SJSA1 (cell line): ENCODE results near the gene LRRC72. TPM values are rescaled to one million over a fixed set of nuclear protein-coding genes. Genes with fewer than 3 reads are reported as not detected.
"Not testable (repeated sequence)": the region's sequence is repeated elsewhere in the genome, so short reads cannot be mapped to it uniquely, and the experiment has no call there.

Source experiments
- DNase-seq, 2 experiments: peaks; one replicate each; pipeline ENCODE4 v3.0.0-alpha.2; 2015 to 2020; ENCODE audit warnings: low spot score in 2 of 2, low read depth in 1 of 2
- H3K27ac ChIP-seq: fragments of 250-450 bp; sonication (Bioruptor Pico); 2 replicates; pipeline ENCODE4 v1.5.1; 2020; ENCODE audit warnings: mild to moderate bottlenecking, moderate library complexity
- H3K27me3 ChIP-seq: fragments of 250-450 bp; sonication (Bioruptor Pico); replicated peaks from 2 replicates; pipeline ENCODE4 v1.5.1; 2020; ENCODE audit warnings: mild to moderate bottlenecking, moderate library complexity
- H3K36me3 ChIP-seq: fragments of 250-450 bp; sonication (Bioruptor Pico); 2 replicates; pipeline ENCODE4 v1.5.1; 2020; ENCODE audit warnings: mild to moderate bottlenecking
- H3K4me1 ChIP-seq: fragments of 250-450 bp; sonication (Bioruptor Pico); replicated peaks from 2 replicates; pipeline ENCODE4 v1.6.1; 2021; ENCODE audit warnings: mild to moderate bottlenecking
- H3K4me3 ChIP-seq: fragments of 250-450 bp; sonication (Bioruptor Pico); 2 replicates; pipeline ENCODE4 v1.5.1; 2020; ENCODE audit warnings: mild to moderate bottlenecking
- H3K9me3 ChIP-seq: fragments of 250-450 bp; sonication (Bioruptor Pico); replicated peaks from 2 replicates; pipeline ENCODE4 v1.5.1; 2020; ENCODE audit warnings: mild to moderate bottlenecking
- total RNA-seq: library from RNA; depleted of rRNA; stranded (reverse); fragments of >200 nt; shearing (Covaris generic); gene quantifications from 2 replicates; pipeline ENCODE4 v1.2.3, GENCODE V29; 2014; rRNA removed

LRRC72 gene
- not detected in 2 replicates for total RNA-seq

GRCh38 chr7:16526742-16527540, at the start of gene LRRC72:
Gene LRRC72 (plus strand): TSS chr7:16526825. CDS start chr7:16526953, 128 bp downstream.
- no peaks in the 10 kb centered on the region for H3K36me3 ChIP-seq
- no peaks in the 10 kb centered on the region for H3K9me3 ChIP-seq
- H3K27ac ChIP-seq = no peak within 1 kb of the TSS
- no peak for DNase-seq
- peaks cover 4% of the 10 kb centered on the region; the same call in 1 of the 2 replicates for H3K4me1 ChIP-seq
- H3K27me3 ChIP-seq = no peaks in the 10 kb centered on the region
- no peak within 1 kb of the TSS for H3K4me3 ChIP-seq

GRCh38 chr7:16479161-16479560, 47.5 kb upstream of the LRRC72 start:
- DNase-seq = no peak
- H3K27ac ChIP-seq = no peak overlapping the region

GRCh38 chr7:16479591-16479990, 47.0 kb upstream of the LRRC72 start:
- Histone ChIP-seq H3K36me3 (no peaks in the 10 kb centered on the region), H3K27me3 (no peaks in the 10 kb centered on the region), H3K4me1 (peaks cover 4% of the 10 kb centered on the region), H3K4me3 (no peak overlapping the region), H3K27ac (no peak overlapping the region), H3K9me3 (no peaks in the 10 kb centered on the region)
- no peak for DNase-seq

More at GRCh38 chr7:16479161-16479560, 47.5 kb upstream of the LRRC72 start:
- no peaks in the 10 kb centered on the region for H3K27me3 ChIP-seq
- no peak overlapping the region for H3K4me3 ChIP-seq
- H3K4me1 ChIP-seq = no peaks in the 10 kb centered on the region; the same call in 1 of the 2 replicates
- H3K9me3 ChIP-seq = no peaks in the 10 kb centered on the region
- H3K36me3 ChIP-seq = no peaks in the 10 kb centered on the region

DNA sequence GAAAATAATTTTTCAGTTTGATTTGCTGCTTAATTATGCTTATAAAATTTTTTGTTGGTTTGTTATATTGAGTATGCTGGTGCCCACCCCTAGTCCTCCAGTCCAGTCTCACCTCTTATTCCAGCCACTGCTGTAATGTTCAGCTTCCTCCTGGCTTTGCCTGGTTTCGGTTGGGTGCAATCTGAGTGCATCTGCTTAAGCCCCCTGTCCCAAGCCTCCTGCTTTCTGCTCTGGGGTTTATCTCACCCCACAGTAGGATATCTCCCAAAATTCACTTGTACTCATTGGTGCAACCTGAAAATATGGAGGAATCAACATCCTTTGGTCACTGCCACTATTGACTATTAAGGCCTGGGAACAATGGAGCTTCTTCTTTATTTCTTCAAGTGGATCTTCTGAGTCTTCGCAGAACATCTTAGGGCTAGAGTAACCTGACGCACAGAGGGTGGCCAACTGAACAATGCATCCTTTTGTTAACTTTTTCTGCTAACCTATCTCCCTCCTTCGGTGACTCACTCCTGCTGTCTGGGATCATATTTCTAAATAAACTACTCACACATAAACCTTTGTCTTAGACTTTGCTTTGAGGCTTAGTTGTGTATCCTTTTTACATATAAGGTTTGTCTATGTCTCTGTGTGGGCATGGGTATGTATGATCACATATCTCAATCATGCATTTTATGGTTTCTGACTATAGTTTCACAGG, 42.0 kb upstream of the LRRC72 start:
- Histone ChIP-seq H3K4me3 (no peak overlapping the region), H3K36me3 (no peaks in the 10 kb centered on the region), H3K4me1 (peaks cover 18% of the 10 kb centered on the region), H3K9me3 (no peaks in the 10 kb centered on the region), H3K27ac (peak overlapping the region; percentile 2; the same call in 1 of the 2 replicates), H3K27me3 (no peaks in the 10 kb centered on the region)
- DNase-seq = peak; percentile 56 to 83

GRCh38 chr7:16491148-16491547, 35.5 kb upstream of the LRRC72 start:
- Histone ChIP-seq H3K36me3 (no peaks in the 10 kb centered on the region), H3K4me3 (no peak overlapping the region), H3K4me1 (peaks cover 46% of the 10 kb centered on the region), H3K9me3 (no peaks in the 10 kb centered on the region), H3K27me3 (no peaks in the 10 kb centered on the region), H3K27ac (peak overlapping the region; percentile 61)
- DNase-seq = peak in 1 of 2 experiments; percentile 55

DNA sequence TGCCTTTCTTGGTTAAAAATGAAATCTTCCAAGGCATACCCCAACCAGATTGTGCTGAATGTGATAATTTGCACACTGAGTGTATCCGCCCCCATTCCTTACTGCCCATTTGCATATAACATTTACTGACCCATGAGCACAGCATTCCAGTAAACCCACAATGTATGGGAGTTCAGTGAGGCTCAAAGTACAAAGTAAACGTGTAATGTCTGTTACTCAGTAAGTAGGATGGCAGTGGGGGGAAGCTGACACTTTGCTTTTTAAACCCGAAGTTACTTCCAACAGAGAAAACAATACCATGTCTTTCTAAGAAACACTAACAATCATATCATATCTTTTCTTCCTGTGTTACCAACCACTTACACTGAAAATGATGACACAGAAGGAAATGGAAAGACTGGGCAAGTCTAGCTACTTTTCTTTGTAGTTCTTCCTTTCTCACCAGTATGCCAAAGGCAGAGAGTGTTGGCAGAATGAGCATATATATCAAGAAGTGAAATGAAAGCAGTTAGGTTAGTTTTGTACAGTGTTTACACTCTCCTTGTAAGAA, 34.0 kb upstream of the LRRC72 start:
- Histone ChIP-seq H3K27ac (peak overlapping the region; percentile 61), H3K27me3 (no peaks in the 10 kb centered on the region), H3K4me1 (peaks cover 46% of the 10 kb centered on the region), H3K36me3 (no peaks in the 10 kb centered on the region), H3K4me3 (no peak overlapping the region), H3K9me3 (no peaks in the 10 kb centered on the region)
- DNase-seq = peak in 1 of 2 experiments; percentile 63

DNA sequence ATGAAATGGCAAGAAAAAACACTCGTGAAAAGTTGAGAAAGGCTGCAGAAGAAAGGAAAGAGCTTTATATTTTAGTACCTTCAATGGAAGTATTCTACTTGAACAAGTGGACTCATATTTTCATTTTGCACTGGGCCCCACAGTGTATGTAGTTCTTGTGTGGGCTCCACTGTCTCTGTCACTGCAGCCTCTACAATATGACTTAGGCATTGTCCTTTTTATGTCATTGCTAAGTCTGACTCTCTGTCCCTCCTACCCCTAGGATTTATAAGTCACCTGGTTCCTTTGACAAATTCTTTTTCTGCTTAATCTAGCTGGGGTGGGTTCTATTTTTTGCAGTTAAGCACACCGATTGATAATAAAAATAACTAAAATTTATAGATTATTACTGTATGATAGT, 33.4 kb upstream of the LRRC72 start:
- Histone ChIP-seq H3K27me3 (no peaks in the 10 kb centered on the region), H3K36me3 (no peaks in the 10 kb centered on the region), H3K4me1 (peaks cover 48% of the 10 kb centered on the region), H3K27ac (peak overlapping the region; percentile 61), H3K4me3 (no peak overlapping the region), H3K9me3 (no peaks in the 10 kb centered on the region)
- DNase-seq = no peak

GRCh38 chr7:16494551-16494950, 32.1 kb upstream of the LRRC72 start:
- no peak for DNase-seq
- H3K9me3 ChIP-seq = no peaks in the 10 kb centered on the region
- no peak overlapping the region for H3K27ac ChIP-seq
- H3K4me3 ChIP-seq = no peak overlapping the region
- peaks cover 61% of the 10 kb centered on the region for H3K4me1 ChIP-seq
- no peaks in the 10 kb centered on the region for H3K36me3 ChIP-seq
- H3K27me3 ChIP-seq = no peaks in the 10 kb centered on the region

GRCh38 chr7:16494955-16495719, 31.5 kb upstream of the LRRC72 start:
- H3K9me3 ChIP-seq = no peaks in the 10 kb centered on the region
- no peaks in the 10 kb centered on the region for H3K27me3 ChIP-seq
- no peak overlapping the region for H3K4me3 ChIP-seq
- no peaks in the 10 kb centered on the region for H3K36me3 ChIP-seq
- H3K27ac ChIP-seq = no peak overlapping the region
- no peak for DNase-seq
- peaks cover 62% of the 10 kb centered on the region for H3K4me1 ChIP-seq

GRCh38 chr7:16498122-16498521, 28.5 kb upstream of the LRRC72 start:
- H3K9me3 ChIP-seq = no peaks in the 10 kb centered on the region
- no peak for DNase-seq
- no peaks in the 10 kb centered on the region for H3K36me3 ChIP-seq
- peaks cover 53% of the 10 kb centered on the region for H3K4me1 ChIP-seq
- no peaks in the 10 kb centered on the region for H3K27me3 ChIP-seq
- no peak overlapping the region for H3K27ac ChIP-seq
- no peak overlapping the region for H3K4me3 ChIP-seq

DNA sequence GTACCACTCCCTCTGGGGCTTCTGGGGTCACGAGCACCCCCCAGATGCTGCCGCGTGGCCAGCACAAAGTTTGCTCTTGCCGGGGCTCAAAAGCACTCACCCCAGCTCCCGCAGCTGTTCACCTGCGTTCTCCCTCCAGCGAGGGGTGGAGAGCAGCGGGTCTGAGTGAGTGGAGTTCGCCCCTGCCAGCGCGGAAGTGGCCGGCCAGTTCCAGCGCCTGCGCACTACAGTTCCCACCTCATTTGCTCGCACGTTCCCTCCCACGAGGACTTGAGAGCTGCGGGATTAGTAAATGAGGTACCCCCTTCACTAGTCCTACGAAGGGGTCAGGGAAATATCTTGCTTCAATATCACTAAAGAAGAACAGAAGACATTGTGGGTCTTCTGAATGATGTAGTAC, 24.3 kb upstream of the LRRC72 start:
- H3K27ac ChIP-seq = no peak overlapping the region
- no peak for DNase-seq
- H3K4me1 ChIP-seq = peaks cover 67% of the 10 kb centered on the region
- no peak overlapping the region for H3K4me3 ChIP-seq
- no peaks in the 10 kb centered on the region for H3K36me3 ChIP-seq
- no peaks in the 10 kb centered on the region for H3K27me3 ChIP-seq
- H3K9me3 ChIP-seq = no peaks in the 10 kb centered on the region

DNA sequence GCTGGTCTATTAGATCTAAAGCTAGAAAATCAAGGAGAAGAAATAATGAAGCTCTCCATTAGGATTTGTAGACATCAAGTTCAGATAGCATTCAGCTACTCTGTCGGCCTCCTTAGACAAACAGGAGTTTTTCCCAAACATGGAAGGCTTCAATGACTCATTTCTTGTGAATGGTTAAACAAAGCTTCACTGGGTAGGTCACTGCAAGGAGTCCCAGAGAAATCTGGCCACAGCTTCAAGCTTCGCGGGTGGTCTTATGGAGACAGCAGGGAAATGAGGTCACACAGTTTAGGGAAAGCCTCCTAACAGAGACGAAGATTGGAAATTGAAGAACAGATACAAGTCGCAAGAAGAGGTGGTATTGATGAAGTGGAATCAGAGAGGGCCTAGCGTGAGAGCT, 22.6 kb upstream of the LRRC72 start:
- no peaks in the 10 kb centered on the region for H3K36me3 ChIP-seq
- H3K27ac ChIP-seq = peak overlapping the region; percentile 83
- peak; percentile 93 to 96 for DNase-seq
- peaks cover 57% of the 10 kb centered on the region for H3K4me1 ChIP-seq
- no peaks in the 10 kb centered on the region for H3K9me3 ChIP-seq
- no peak overlapping the region for H3K4me3 ChIP-seq
- no peaks in the 10 kb centered on the region for H3K27me3 ChIP-seq

GRCh38 chr7:16506422-16506821, 20.2 kb upstream of the LRRC72 start:
- H3K4me1 ChIP-seq = peaks cover 33% of the 10 kb centered on the region
- H3K27ac ChIP-seq, DNase-seq, H3K36me3 ChIP-seq, H3K9me3 ChIP-seq, H3K4me3 ChIP-seq, H3K27me3 ChIP-seq: not testable (repeated sequence)
